HepG2 (cell line): ENCODE results near the gene BTN1A1. TPM values are rescaled to one million over a fixed set of nuclear protein-coding genes. Genes with fewer than 3 reads are reported as not detected.

Experiments
- ATAC-seq: fragments of 200-7000 bp; cut with Tn5 transposase; 3 replicates; pipeline ENCODE4 v1.9.1; 2020; ENCODE audit warnings: mild to moderate bottlenecking, moderate library complexity
- BruUV-seq: library from RNA; stranded (reverse); fragments of 400-500 nt; replicated peaks from 2 replicates; lab custom pipeline; 2021; lab: Mats Ljungman, UMichigan
- CTCF ChIA-PET: fragments of 300-600 bp; formaldehyde crosslinking; extraction: SDS; loops from one replicate; lab custom pipeline; 2021; ENCODE audit warnings: low total read pairs, inconsistent platforms, low intra/inter-chr PET ratio; lab: Yijun Ruan, JAX
- POLR2A ChIA-PET: fragments of 350-600 bp; sonication (Branson Sonifier 250); formaldehyde crosslinking; loops from one replicate; lab custom pipeline; 2020; ENCODE audit warnings: antibody characterized with exemption, inconsistent platforms; lab: Yijun Ruan, JAX
- DNase-seq: peaks from one replicate; pipeline ENCODE4 v3.0.0-alpha.2; 2015; ENCODE audit warnings: low spot score
- FAIRE-seq: peaks from 3 replicates; lab custom pipeline; 2011; peaks lifted over from hg19 to GRCh38; lab: Jason Lieb, UNC
- H2AFZ ChIP-seq: one replicate; pipeline ENCODE4 v1.6.1; 2011; ENCODE audit warnings: low read length, inconsistent platforms
- H3K27ac ChIP-seq: fragments of 300-600 bp; 3 replicates; pipeline ENCODE4 v1.8.0; 2011; ENCODE audit warnings: mixed run types, mild to moderate bottlenecking, mixed read lengths, low read length, inconsistent platforms; ENCODE audit not compliant: insufficient read depth; ENCODE audit errors: extremely low read length
- H3K27me3 ChIP-seq, 2 experiments: fragments of 200-600 bp in 1 of 2; 2 replicates in 1 of 2; 3 replicates in 1 of 2; pipeline versions ENCODE4 v1.6.0 to v1.8.0; 2011; ENCODE audit warnings: low read length in 2 of 2, mild to moderate bottlenecking in 2 of 2, moderate library complexity in 2 of 2, inconsistent platforms in 1 of 2; ENCODE audit not compliant: insufficient read depth in 2 of 2, control insufficient read depth in 1 of 2
- H3K36me3 ChIP-seq, 2 experiments: fragments of 200-600 bp in 1 of 2; replicated peaks in 1 of 2; 2 replicates in 1 of 2; 3 replicates in 1 of 2; pipeline versions ENCODE4 v1.5.1 to v1.8.0; 2011; ENCODE audit warnings: low read length in 2 of 2, inconsistent platforms in 1 of 2; ENCODE audit not compliant: insufficient read depth in 2 of 2, control insufficient read depth in 1 of 2
- H3K4me1 ChIP-seq: 2 replicates; pipeline ENCODE4 v1.5.1; 2012; ENCODE audit warnings: low read length, inconsistent platforms; ENCODE audit not compliant: insufficient read depth
- H3K4me2 ChIP-seq: 2 replicates; pipeline ENCODE4 v1.6.0; 2011; ENCODE audit warnings: low read depth, low read length, inconsistent platforms
- H3K4me3 ChIP-seq, 3 experiments: fragments of 200-600 bp in 1 of 3; sonication (generic), shearing (Covaris generic) in 1 of 3; replicated peaks in 1 of 3; 2 replicates each; pipeline ENCODE4 v1.5.1; 2011 to 2016; ENCODE audit warnings: low read length in 3 of 3, inconsistent platforms in 2 of 3, low read depth in 2 of 3, mild to moderate bottlenecking in 2 of 3, control low read depth in 1 of 3, mixed read lengths in 1 of 3; ENCODE audit not compliant: insufficient read depth in 1 of 3
- H3K79me2 ChIP-seq: one replicate; pipeline ENCODE4 v1.6.1; 2011; ENCODE audit warnings: low read length, inconsistent platforms; ENCODE audit not compliant: insufficient read depth
- H3K9ac ChIP-seq: 2 replicates; pipeline ENCODE4 v1.6.0; 2011; ENCODE audit warnings: mild to moderate bottlenecking, low read depth, low read length, inconsistent platforms; ENCODE audit not compliant: insufficient read depth
- H3K9me3 ChIP-seq: 2 replicates; pipeline ENCODE4 v1.5.1; 2012; ENCODE audit warnings: mild to moderate bottlenecking, low read length
- H4K20me1 ChIP-seq: 2 replicates; pipeline ENCODE4 v1.6.0; 2011; ENCODE audit warnings: inconsistent platforms, mild to moderate bottlenecking, low read length, moderate library complexity; ENCODE audit not compliant: insufficient read depth
- AKAP8 ChIP-seq: sonication (generic); formaldehyde crosslinking; IDR thresholded peaks from 2 replicates; pipeline ENCODE4 v1.5.1; 2020; ENCODE audit warnings: mild to moderate bottlenecking, missing genetic modification reagents
- GFI1 ChIP-seq: sonication (generic); formaldehyde crosslinking; IDR thresholded peaks from 2 replicates; pipeline ENCODE4 v1.5.0; 2020; ENCODE audit warnings: missing genetic modification reagents, mild to moderate bottlenecking, borderline replicate concordance
- HNF4A ChIP-seq: sonication (generic); formaldehyde crosslinking; IDR thresholded peaks from 2 replicates; pipeline ENCODE4 v1.4.0; 2020; ENCODE audit warnings: missing genetic modification reagents
- MTA1 ChIP-seq: sonication (generic); formaldehyde crosslinking; IDR thresholded peaks from 2 replicates; pipeline ENCODE4 v1.4.0; 2020; ENCODE audit warnings: missing genetic modification reagents, mild to moderate bottlenecking, borderline replicate concordance
- NR3C1 ChIP-seq: sonication (generic); formaldehyde crosslinking; IDR thresholded peaks from 2 replicates; pipeline ENCODE4 v1.4.0; 2020; ENCODE audit warnings: missing genetic modification reagents
- RBM22 ChIP-seq: fragments of 200-400 bp; formaldehyde crosslinking; optimal IDR thresholded peaks from 2 replicates; pipeline ENCODE3; 2017; ENCODE audit warnings: mild to moderate bottlenecking, low read length, moderate library complexity
- SMAD3 ChIP-seq: sonication (generic); formaldehyde crosslinking; IDR thresholded peaks from 2 replicates; pipeline ENCODE4 v1.4.0; 2020; ENCODE audit warnings: missing genetic modification reagents
- TAF1 ChIP-seq: sonication (generic); formaldehyde crosslinking; IDR thresholded peaks from 2 replicates; pipeline ENCODE4 v1.4.0; 2020; ENCODE audit warnings: missing genetic modification reagents
- THAP9 ChIP-seq: sonication (generic); formaldehyde crosslinking; IDR thresholded peaks from 2 replicates; pipeline ENCODE4; 2020; ENCODE audit warnings: missing genetic modification reagents, mild to moderate bottlenecking, borderline replicate concordance
- TOPORS ChIP-seq: sonication (generic); formaldehyde crosslinking; IDR thresholded peaks from 2 replicates; pipeline ENCODE4 v1.8.0; 2023; ENCODE audit warnings: mild to moderate bottlenecking, missing genetic modification reagents
- YEATS2 ChIP-seq: sonication (generic); formaldehyde crosslinking; IDR thresholded peaks from 2 replicates; pipeline ENCODE4 v1.4.0; 2020; ENCODE audit warnings: missing genetic modification reagents, borderline replicate concordance
- ZGPAT ChIP-seq: IDR thresholded peaks from 2 replicates; pipeline ENCODE4 v1.6.1; 2016; ENCODE audit warnings: mild to moderate bottlenecking
- ZNF292 ChIP-seq: sonication (generic); formaldehyde crosslinking; IDR thresholded peaks from 2 replicates; pipeline ENCODE4 v1.8.1; 2022; ENCODE audit warnings: mild to moderate bottlenecking, low read depth, missing genetic modification reagents, borderline replicate concordance
- ZNF619 ChIP-seq: sonication (generic); formaldehyde crosslinking; IDR thresholded peaks from 2 replicates; pipeline ENCODE4 v1.4.0; 2020; ENCODE audit warnings: mild to moderate bottlenecking, missing genetic modification reagents
- ZNF713 ChIP-seq: sonication (generic); formaldehyde crosslinking; IDR thresholded peaks from 2 replicates; pipeline ENCODE4 v1.4.0; 2020; ENCODE audit warnings: mild to moderate bottlenecking, missing genetic modification reagents
- WGBS: methylation state at CpG from one replicate; pipeline ENCODE4 v1.1.6; 2017; ENCODE audit warnings: low lambda C conversion rate; 5-methylcytosine and 5-hydroxymethylcytosine counted together
- in situ Hi-C: cut with HindIII; loops from 2 replicates; pipeline ENCODE4 v1.10.0; 2017; ENCODE audit warnings: low pct_unique_long_range_greater_than_20kb; ENCODE audit not compliant: extremely low pct_ligation_motif_present
- intact Hi-C: fragments of 100-400 bp; cut with micrococcal nuclease; formaldehyde crosslinking; loops from one replicate; pipeline ENCODE4 v1.10.0; 2022; ENCODE audit not compliant: unreplicated experiment
- polyA plus RNA-seq, 8 experiments: library from polyadenylated mRNA; depleted of rRNA in 3 of 8; stranded (reverse) in 7 of 8; unstranded in 1 of 8; fragments of >200 nt; fragmentation: Illumina TruSeq in 4 of 8; extraction: Trizol in 4 of 8; gene quantifications; 2 replicates each; pipeline versions ENCODE4 v1.2.1 to v1.2.3, GENCODE V29; 2011 to 2016; ENCODE audit warnings: low read depth in 4 of 8, missing spikeins in 1 of 8, mixed read lengths in 1 of 8; ENCODE audit not compliant: insufficient read depth in 1 of 8
- total RNA-seq, 5 experiments: library from RNA; depleted of rRNA; stranded (reverse); fragments of >200 nt; fragmentation: Illumina TruSeq; extraction: Trizol; gene quantifications; 2 replicates each; pipeline ENCODE4 v1.2.3, GENCODE V29; 2016; ENCODE audit warnings: low read depth in 1 of 5
- TF ChIP-seq, protein P1 (sequence below): sonication (generic); formaldehyde crosslinking; IDR thresholded peaks from 2 replicates; pipeline ENCODE4 v1.4.0; 2020; ENCODE audit warnings: mild to moderate bottlenecking, missing genetic modification reagents

Gene BTN1A1
- total and polyA plus RNA-seq, 2 of the 13 experiments (the other 11 are each of a cell fraction or from before 2014, with no cell fraction given), result 0.04 TPM; not detected in 1

DNA sequence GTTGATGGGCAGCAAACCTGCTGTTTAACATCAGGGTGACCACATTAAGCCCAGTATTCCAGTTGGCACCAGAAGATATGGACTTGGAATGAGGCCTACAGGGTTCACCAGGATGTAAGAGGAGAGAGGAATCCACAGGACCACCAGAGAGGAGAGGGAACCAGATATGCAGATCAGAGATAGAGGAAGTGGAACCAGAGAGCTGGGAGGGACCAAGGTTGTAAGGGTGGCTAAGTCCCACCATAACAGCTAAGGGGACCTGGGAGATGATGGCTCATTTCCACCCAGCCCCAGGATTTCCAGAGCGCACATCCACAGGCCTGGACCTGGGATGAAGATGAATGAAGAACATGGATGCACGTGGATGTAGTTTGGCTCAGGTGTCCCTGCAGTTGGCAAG lies 31.3 kb upstream of the BTN1A1 start:
- H3K36me3 ChIP-seq, result peaks cover 32 to 43% of the 10 kb centered on the region in 2 experiments
- in situ Hi-C loops, result no loop called here
- BruUV-seq, result no TSS peak
- no peak overlapping the region for H3K9ac ChIP-seq
- H3K79me2 ChIP-seq, result no peaks in the 10 kb centered on the region
- H3K4me3 ChIP-seq, result no peak overlapping the region
- no peak for DNase-seq
- no peaks in the 10 kb centered on the region for H3K9me3 ChIP-seq
- no peak for ATAC-seq
- no peak for FAIRE-seq
- H3K4me2 ChIP-seq, result no peak overlapping the region
- H2AFZ ChIP-seq, result no peak overlapping the region
- WGBS, result 94% methylated on average over 2 of the region's 2 CpGs
- H4K20me1 ChIP-seq, result no peaks in the 10 kb centered on the region
- TF ChIP-seq AKAP8 (CRISPR knock-in tag) (no peak), ZNF619 (CRISPR knock-in tag) (no peak), RBM22 (peak; percentile 31), ZNF713 (CRISPR knock-in tag) (no peak)
- TF ChIP-seq, all 625 proteins: peak for 1
- ChIA-PET CTCF (no interaction called here), POLR2A (no interaction called here)
- Histone ChIP-seq H3K27me3 (no peaks in the 10 kb centered on the region), H3K4me1 (peaks cover 17% of the 10 kb centered on the region), H3K27ac (no peak overlapping the region)
- intact Hi-C loops, result no loop called here

- Histone ChIP-seq H4K20me1 (no peaks in the 10 kb centered on the region), H3K9ac (no peak overlapping the region), H2AFZ (no peak overlapping the region), H3K9me3 (no peaks in the 10 kb centered on the region), H3K4me1 (peaks cover 32% of the 10 kb centered on the region), H3K27ac (no peak overlapping the region), H3K79me2 (no peaks in the 10 kb centered on the region), H3K4me2 (no peak overlapping the region), H3K4me3 (no peak overlapping the region), H3K27me3 (no peaks in the 10 kb centered on the region), H3K36me3 (peaks cover 15 to 25% of the 10 kb centered on the region in 2 experiments)
- ChIA-PET POLR2A (interaction anchor here (1.0 kb wide), 1 partner anchor 62 kb away, joined by 3 read pairs; no protein-coding TSS in a partner anchor), CTCF (no interaction called here)
- ATAC-seq, result no peak
- in situ Hi-C loops, result no loop called here
- FAIRE-seq, result no peak
- no TSS peak for BruUV-seq
- 71% methylated on average over 4 of the region's 4 CpGs for WGBS
- intact Hi-C loops, result no loop called here
- no peak for DNase-seq
- TF ChIP-seq MTA1 (CRISPR knock-in tag), result no peak
- TF ChIP-seq, protein P1, sequence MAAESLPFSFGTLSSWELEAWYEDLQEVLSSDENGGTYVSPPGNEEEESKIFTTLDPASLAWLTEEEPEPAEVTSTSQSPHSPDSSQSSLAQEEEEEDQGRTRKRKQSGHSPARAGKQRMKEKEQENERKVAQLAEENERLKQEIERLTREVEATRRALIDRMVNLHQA (CRISPR knock-in tag), result no peak
- no peak for TF ChIP-seq THAP9 (CRISPR knock-in tag)
- TF ChIP-seq TOPORS (CRISPR knock-in tag), result no peak
- TF ChIP-seq HNF4A (CRISPR knock-in tag), result peak; percentile 93
- TF ChIP-seq ZGPAT (CRISPR knock-in tag), result no peak
- no peak for TF ChIP-seq TAF1 (CRISPR knock-in tag)
- no peak for TF ChIP-seq SMAD3 (CRISPR knock-in tag)
- TF ChIP-seq YEATS2 (CRISPR knock-in tag), result no peak
- TF ChIP-seq ZNF292, result no peak
- no peak for TF ChIP-seq NR3C1 (CRISPR knock-in tag)
- TF ChIP-seq GFI1 (CRISPR knock-in tag), result no peak
Observed at GRCh38 chr6:26470643-26471042, 29.5 kb upstream of the BTN1A1 start.
